Measurements from ENCODE around the gene SUGP2. TPM values are rescaled to one million over a fixed set of nuclear protein-coding genes. Genes with fewer than 3 reads are reported as not detected.

The SUGP2 gene
- total and polyA plus RNA-seq, 9 of the 15 experiments (the other 6 are each of a cell fraction or from before 2014, with no cell fraction given), result 13.1 to 101 (median 63.1) TPM

DNA sequence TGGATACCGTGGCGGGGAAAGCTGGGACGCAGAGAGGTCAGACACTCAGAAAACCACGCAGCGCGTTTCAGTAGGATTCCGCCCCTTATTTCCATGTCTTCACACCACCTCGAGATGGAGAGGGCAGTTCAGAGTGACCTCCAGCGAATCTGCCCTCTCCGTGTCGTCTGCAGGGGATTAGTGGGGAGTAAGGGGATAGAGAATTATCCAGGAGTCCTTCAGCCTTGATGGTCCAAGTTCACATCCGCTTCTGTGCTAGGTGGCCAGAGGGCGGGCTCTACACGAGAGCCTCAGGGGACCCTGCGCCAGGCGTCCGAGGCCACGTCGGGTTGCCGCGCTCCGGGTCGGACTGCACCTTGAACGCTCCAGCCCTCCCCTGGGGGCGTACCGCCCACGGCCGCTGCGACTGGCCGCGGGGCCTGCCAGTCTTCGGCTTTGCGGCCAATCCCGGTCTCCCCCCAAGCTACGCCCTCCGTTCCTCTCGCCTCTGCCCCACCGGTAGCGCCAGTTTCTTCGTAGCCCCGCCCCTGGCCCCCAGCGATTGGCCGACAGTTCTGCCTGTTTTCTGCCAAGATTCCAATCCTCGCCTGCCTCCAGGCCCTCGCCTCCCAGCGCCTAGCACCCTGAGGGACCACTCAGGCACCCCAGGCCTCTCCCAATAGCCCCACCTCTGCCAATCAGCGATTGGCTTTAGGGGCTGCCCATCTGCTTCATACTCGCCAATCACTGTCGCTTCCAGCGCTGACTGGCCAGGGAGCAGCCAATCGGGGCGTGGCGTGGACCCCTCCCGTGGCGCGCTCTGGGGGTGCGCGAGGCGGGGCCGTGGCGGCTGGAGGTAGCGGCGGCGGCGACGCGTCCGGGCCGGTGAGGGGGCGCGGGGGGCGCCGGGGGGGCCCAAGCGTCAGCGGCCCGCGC lies 30.1 kb upstream of the SUGP2 start, which contains the start of gene SLC25A42 (continued):
- TF ChIP-seq SRF (CRISPR knock-in tag; IDR thresholded peaks at IDR 0.05) (no peak), STAT5A (IDR thresholded peaks at IDR 0.05; ENCODE audit: borderline replicate concordance, low read length) (no peak), ZBED1 (IDR thresholded peaks at IDR 0.05) (no peak), MAFF (IDR thresholded peaks at IDR 0.05; ENCODE audit: low read length) (no peak), JUNB (CRISPR knock-in tag; conservative IDR thresholded peaks at IDR 0.05) (no peak), ATF1 (CRISPR knock-in tag; IDR thresholded peaks at IDR 0.05) (0 out of 2 replicates have a peak, but pooled peaks have one; percentile 27), ATF1 (tag; IDR thresholded peaks at IDR 0.05) (peak; percentile 86), ZNF274 (IDR thresholded peaks at IDR 0.05; ENCODE audit: borderline replicate concordance, low read depth, low read length) (no peak), CXXC5 (CRISPR knock-in tag; IDR thresholded peaks at IDR 0.05) (peak; percentile 84), ZZZ3 (IDR thresholded peaks at IDR 0.05) (no peak), ZNF121 (CRISPR knock-in tag; conservative IDR thresholded peaks at IDR 0.05) (no peak), EP400 (IDR thresholded peaks at IDR 0.05) (peak; percentile 61; the same call in 1 of the 2 replicates), HMBOX1 (IDR thresholded peaks at IDR 0.05) (no peak), FUS (optimal IDR thresholded peaks at IDR 0.05; ENCODE audit: low read depth, low read length) (no peak), JUND (IDR thresholded peaks at IDR 0.05; ENCODE audit: borderline replicate concordance, low read depth, low read length) (peak; percentile 31; the same call in 1 of the 2 replicates), JUND (tag; IDR thresholded peaks at IDR 0.05; ENCODE audit: borderline replicate concordance, low read depth, low read length) (no peak; the same call in 2 of the 3 replicates), FOXA3 (CRISPR knock-in tag; conservative IDR thresholded peaks at IDR 0.05 in 1 of 2, IDR thresholded peaks at IDR 0.05 in 1 of 2) (no peak), NFRKB (IDR thresholded peaks at IDR 0.05; ENCODE audit: low read depth) (no peak; the same call in 1 of the 2 replicates), ZNF449 (CRISPR knock-in tag; IDR thresholded peaks at IDR 0.05) (no peak), CHAMP1 (IDR thresholded peaks at IDR 0.05) (no peak)
- TF ChIP-seq, protein P1, sequence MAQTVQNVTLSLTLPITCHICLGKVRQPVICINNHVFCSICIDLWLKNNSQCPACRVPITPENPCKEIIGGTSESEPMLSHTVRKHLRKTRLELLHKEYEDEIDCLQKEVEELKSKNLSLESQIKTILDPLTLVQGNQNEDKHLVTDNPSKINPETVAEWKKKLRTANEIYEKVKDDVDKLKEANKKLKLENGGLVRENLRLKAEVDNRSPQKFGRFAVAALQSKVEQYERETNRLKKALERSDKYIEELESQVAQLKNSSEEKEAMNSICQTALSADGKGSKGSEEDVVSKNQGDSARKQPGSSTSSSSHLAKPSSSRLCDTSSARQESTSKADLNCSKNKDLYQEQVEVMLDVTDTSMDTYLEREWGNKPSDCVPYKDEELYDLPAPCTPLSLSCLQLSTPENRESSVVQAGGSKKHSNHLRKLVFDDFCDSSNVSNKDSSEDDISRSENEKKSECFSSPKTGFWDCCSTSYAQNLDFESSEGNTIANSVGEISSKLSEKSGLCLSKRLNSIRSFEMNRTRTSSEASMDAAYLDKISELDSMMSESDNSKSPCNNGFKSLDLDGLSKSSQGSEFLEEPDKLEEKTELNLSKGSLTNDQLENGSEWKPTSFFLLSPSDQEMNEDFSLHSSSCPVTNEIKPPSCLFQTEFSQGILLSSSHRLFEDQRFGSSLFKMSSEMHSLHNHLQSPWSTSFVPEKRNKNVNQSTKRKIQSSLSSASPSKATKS (CRISPR knock-in tag; IDR thresholded peaks at IDR 0.05), result no peak

Data from K562 (cell line).